Neuronal stem cell (in vitro differentiated cells): ENCODE results near the gene TOR3A.
"Not testable (repeated sequence)": the region's sequence is repeated elsewhere in the genome, so short reads cannot be mapped to it uniquely, and the experiment has no call there.

ENCODE experiments used
- DNase-seq: peaks from one replicate; pipeline ENCODE4 v3.0.0-alpha.2; 2013; ENCODE audit warnings: low spot score
- H2AFZ ChIP-seq: one replicate; pipeline ENCODE4 v1.6.1; 2013; ENCODE audit warnings: mild to moderate bottlenecking, low read length, inconsistent platforms
- H2AK5ac ChIP-seq: 2 replicates; pipeline ENCODE4 v1.6.1; 2013; ENCODE audit warnings: low read depth, mild to moderate bottlenecking, inconsistent platforms, low read length, moderate library complexity, mixed read lengths
- H2BK120ac ChIP-seq: 2 replicates; pipeline ENCODE4 v1.6.1; 2013; ENCODE audit warnings: low read depth, mild to moderate bottlenecking, inconsistent platforms, low read length, moderate library complexity, mixed read lengths
- H2BK12ac ChIP-seq: one replicate; pipeline ENCODE4 v1.6.1; 2013; ENCODE audit warnings: low read length, inconsistent platforms
- H2BK15ac ChIP-seq: 2 replicates; pipeline ENCODE4 v1.6.1; 2013; ENCODE audit warnings: mild to moderate bottlenecking, low read length, inconsistent platforms, mixed read lengths
- H2BK5ac ChIP-seq: one replicate; pipeline ENCODE4 v1.6.1; 2013; ENCODE audit warnings: inconsistent platforms, mild to moderate bottlenecking, low read length, moderate library complexity
- H3K14ac ChIP-seq: one replicate; pipeline ENCODE4 v1.6.1; 2013; ENCODE audit warnings: low read length, inconsistent platforms
- H3K18ac ChIP-seq: 2 replicates; pipeline ENCODE4 v1.6.1; 2013; ENCODE audit warnings: low read length, inconsistent platforms
- H3K23ac ChIP-seq: 2 replicates; pipeline ENCODE4 v1.6.1; 2013; ENCODE audit warnings: low read depth, mild to moderate bottlenecking, mixed read lengths, low read length, inconsistent platforms; ENCODE audit not compliant: poor library complexity
- H3K27ac ChIP-seq: replicated peaks from 3 replicates; pipeline ENCODE4 v1.5.1; 2013; ENCODE audit warnings: low read length, inconsistent platforms
- H3K27me3 ChIP-seq, 3 experiments: 2 replicates each; pipeline ENCODE4 v1.6.1; 2013; ENCODE audit warnings: low read length in 3 of 3, mild to moderate bottlenecking in 2 of 3, inconsistent platforms in 1 of 3, low read depth in 1 of 3, mixed read lengths in 1 of 3, moderate library complexity in 1 of 3; ENCODE audit not compliant: control insufficient read depth in 3 of 3, insufficient read depth in 3 of 3
- H3K36me3 ChIP-seq, 2 donors: replicated peaks in 1 of 2; 2 replicates each; pipeline ENCODE4 v1.6.1; 2013; ENCODE audit warnings: low read length in 2 of 2; ENCODE audit not compliant: control insufficient read depth in 2 of 2, insufficient read depth in 2 of 2
- H3K4ac ChIP-seq: 2 replicates; pipeline ENCODE4 v1.6.1; 2013; ENCODE audit warnings: inconsistent platforms, mild to moderate bottlenecking, low read length, moderate library complexity
- H3K4me1 ChIP-seq, 2 donors: 1 replicate in 1 of 2; 2 replicates in 1 of 2; pipeline ENCODE4 v1.6.1; 2013; ENCODE audit warnings: low read length in 2 of 2, low read depth in 1 of 2; ENCODE audit not compliant: control insufficient read depth in 2 of 2, insufficient read depth in 1 of 2
- H3K4me2 ChIP-seq: one replicate; pipeline ENCODE4 v1.6.1; 2013; ENCODE audit warnings: mild to moderate bottlenecking, low read length, inconsistent platforms; ENCODE audit not compliant: insufficient read depth, poor library complexity, severe bottlenecking
- H3K4me3 ChIP-seq, 2 donors: 2 replicates each; pipeline ENCODE4 v1.5.1; 2013; ENCODE audit warnings: low read length in 2 of 2, mild to moderate bottlenecking in 2 of 2, inconsistent platforms in 1 of 2, moderate library complexity in 1 of 2
- H3K79me1 ChIP-seq: one replicate; pipeline ENCODE4 v1.6.1; 2013; ENCODE audit warnings: low read depth, mild to moderate bottlenecking, inconsistent platforms, low read length, moderate library complexity
- H3K9ac ChIP-seq: one replicate; pipeline ENCODE4 v1.6.1; 2013; ENCODE audit warnings: mild to moderate bottlenecking, low read depth, low read length, inconsistent platforms; ENCODE audit not compliant: poor library complexity
- H3K9me3 ChIP-seq, 2 donors: replicated peaks in 1 of 2; 2 replicates each; pipeline versions ENCODE3 to v1.6.1; 2013; ENCODE audit warnings: low read length in 2 of 2, mild to moderate bottlenecking in 2 of 2, inconsistent platforms in 1 of 2, low read depth in 1 of 2, mixed read lengths in 1 of 2, moderate library complexity in 1 of 2; ENCODE audit not compliant: control insufficient read depth in 2 of 2, insufficient read depth in 1 of 2
- H4K8ac ChIP-seq: one replicate; pipeline ENCODE4 v1.6.1; 2013; ENCODE audit warnings: low read depth, mild to moderate bottlenecking, inconsistent platforms, low read length, moderate library complexity
- H4K91ac ChIP-seq: one replicate; pipeline ENCODE4 v1.6.1; 2013; ENCODE audit warnings: low read length, low read depth, mild to moderate bottlenecking, inconsistent platforms; ENCODE audit not compliant: poor library complexity
- WGBS, 2 donors: extraction: QIAGEN DNeasy Blood & Tissue Kit; methylation state at CpG; one replicate each; pipeline ENCODE4 v1.1.7; 2013; ENCODE audit warnings: missing lambda C conversion rate in 2 of 2, mixed read lengths in 1 of 2; ENCODE audit not compliant: insufficient read length in 2 of 2, insufficient replicate concordance in 1 of 2; ENCODE audit errors: extremely low coverage in 2 of 2; 5-methylcytosine and 5-hydroxymethylcytosine counted together

TOR3A gene

GRCh38 chr1:179039502-179040174 lies 42.2 kb upstream of the TOR3A start:
- not testable (repeated sequence) for H2BK12ac ChIP-seq, H3K4me3 ChIP-seq, H3K9ac ChIP-seq, H3K14ac ChIP-seq, H4K91ac ChIP-seq, H3K27me3 ChIP-seq, H3K27ac ChIP-seq, H2AK5ac ChIP-seq, H2BK5ac ChIP-seq, H3K36me3 ChIP-seq, H3K9me3 ChIP-seq, H2BK120ac ChIP-seq, H3K4ac ChIP-seq, H2BK15ac ChIP-seq, H3K23ac ChIP-seq, H2AFZ ChIP-seq, H3K4me2 ChIP-seq, H3K18ac ChIP-seq, H3K4me1 ChIP-seq, H4K8ac ChIP-seq, DNase-seq
- peaks cover 14% of the 10 kb centered on the region for H3K79me1 ChIP-seq
- no CpG with 5 or more reads among the region's 9 CpGs for WGBS, 2 donors

- not testable (repeated sequence) for H3K23ac ChIP-seq, H3K18ac ChIP-seq, H2BK15ac ChIP-seq, H2BK5ac ChIP-seq, H3K36me3 ChIP-seq, H3K4ac ChIP-seq, H4K91ac ChIP-seq, H3K4me1 ChIP-seq, DNase-seq, H2AFZ ChIP-seq, H2AK5ac ChIP-seq, H3K27ac ChIP-seq, H3K9ac ChIP-seq, H2BK12ac ChIP-seq, H3K27me3 ChIP-seq, H3K14ac ChIP-seq, H3K4me2 ChIP-seq, H2BK120ac ChIP-seq, H3K9me3 ChIP-seq, H3K4me3 ChIP-seq, H4K8ac ChIP-seq
- peaks cover 13% of the 10 kb centered on the region for H3K79me1 ChIP-seq
- no CpG with 5 or more reads among the region's 27 CpGs for WGBS, 2 donors
Measured at GRCh38 chr1:179040175-179040551, 41.7 kb upstream of the TOR3A start.

GRCh38 chr1:179042087-179042486 lies 39.8 kb upstream of the TOR3A start:
- H2BK12ac ChIP-seq, result no peak overlapping the region
- H3K9me3 ChIP-seq, result peaks cover 3 to 5% of the 10 kb centered on the region in 2 donors
- no peak overlapping the region for H2BK5ac ChIP-seq
- H2BK15ac ChIP-seq, result peak overlapping the region; percentile 18
- peak overlapping the region; percentile 30 for H2BK120ac ChIP-seq
- H3K79me1 ChIP-seq, result peaks cover 10% of the 10 kb centered on the region
- peak overlapping the region; percentile 85 for H3K4ac ChIP-seq
- H4K8ac ChIP-seq, result no peak overlapping the region
- no CpG with 5 or more reads among the region's 8 CpGs for WGBS, 2 donors
- H3K4me1 ChIP-seq, result peaks cover 0 to 1% of the 10 kb centered on the region in 2 donors
- no peak for DNase-seq
- H3K4me3 ChIP-seq, result no peak overlapping the region
- H4K91ac ChIP-seq, result no peak overlapping the region
- no peaks in the 10 kb centered on the region for H3K27me3 ChIP-seq
- no peak overlapping the region for H2AFZ ChIP-seq
- no peak overlapping the region for H3K9ac ChIP-seq
- H3K36me3 ChIP-seq, result peaks cover 0 to 5% of the 10 kb centered on the region in 2 donors
- H3K23ac ChIP-seq, result peak overlapping the region; percentile 75
- H3K4me2 ChIP-seq, result no peak overlapping the region
- H3K27ac ChIP-seq, result no peak overlapping the region
- peak overlapping the region; percentile 50 for H2AK5ac ChIP-seq
- peak overlapping the region; percentile 77 for H3K18ac ChIP-seq
- H3K14ac ChIP-seq, result peak overlapping the region; percentile 44

- H2BK120ac ChIP-seq, result no peak overlapping the region
- peaks cover 0 to 5% of the 10 kb centered on the region in 2 donors for H3K36me3 ChIP-seq
- H3K9me3 ChIP-seq, result peaks cover 3 to 5% of the 10 kb centered on the region in 2 donors
- no peak overlapping the region for H2AFZ ChIP-seq
- peak overlapping the region; percentile 89 for H3K23ac ChIP-seq
- no peak for DNase-seq
- H2BK15ac ChIP-seq, result no peak overlapping the region
- no CpG with 5 or more reads among the region's 5 CpGs for WGBS, 2 donors
- H2AK5ac ChIP-seq, result no peak overlapping the region
- no peak overlapping the region for H2BK12ac ChIP-seq
- H4K91ac ChIP-seq, result no peak overlapping the region
- no peak overlapping the region for H3K4me2 ChIP-seq
- no peak overlapping the region for H3K27ac ChIP-seq
- no peak overlapping the region for H3K4me3 ChIP-seq
- no peak overlapping the region for H4K8ac ChIP-seq
- H3K9ac ChIP-seq, result no peak overlapping the region
- H3K18ac ChIP-seq, result peak overlapping the region; percentile 28
- peaks cover 0 to 1% of the 10 kb centered on the region in 2 donors for H3K4me1 ChIP-seq
- H3K79me1 ChIP-seq, result peaks cover 10% of the 10 kb centered on the region
- H3K4ac ChIP-seq, result no peak overlapping the region
- H3K27me3 ChIP-seq, result no peaks in the 10 kb centered on the region
- H2BK5ac ChIP-seq, result no peak overlapping the region
- H3K14ac ChIP-seq, result peak overlapping the region; percentile 75
Measured at GRCh38 chr1:179042700-179043099, 39.2 kb upstream of the TOR3A start.
